CD14-positive monocyte (primary cell): ENCODE results near the gene SLC31A1. TPM values are rescaled to one million over a fixed set of nuclear protein-coding genes. Genes with fewer than 3 reads are reported as not detected.
A peak's percentile ranks its signal among the peaks of the same experiment; 100 is the strongest.

ENCODE experiments used
- DNase-seq, 3 donors: peaks; one replicate each; pipeline ENCODE4 v3.0.0-alpha.2; 2011 to 2022
- H2AFZ ChIP-seq: 2 replicates; pipeline ENCODE4 v1.6.0; 2012; ENCODE audit warnings: mild to moderate bottlenecking, low read depth, low read length, inconsistent platforms; ENCODE audit not compliant: insufficient read depth, poor library complexity, severe bottlenecking
- H3K27ac ChIP-seq, 2 donors: 1 replicate in 1 of 2; 2 replicates in 1 of 2; pipeline ENCODE4 v1.5.1; 2012 to 2013; ENCODE audit warnings: low read length in 2 of 2, control low read depth in 1 of 2, inconsistent platforms in 1 of 2, low read depth in 1 of 2, mild to moderate bottlenecking in 1 of 2
- H3K27me3 ChIP-seq, 2 donors: one replicate each; pipeline versions ENCODE4 v1.6.0 to v1.6.1; 2011 to 2013; ENCODE audit warnings: low read length in 2 of 2; ENCODE audit not compliant: control insufficient read depth in 2 of 2, insufficient read depth in 2 of 2
- H3K36me3 ChIP-seq, 2 donors: replicated peaks in 1 of 2; 1 replicate in 1 of 2; 2 replicates in 1 of 2; pipeline versions ENCODE4 v1.5.1 to v1.6.1; 2012 to 2013; ENCODE audit warnings: low read length in 2 of 2, control low read depth in 1 of 2, inconsistent platforms in 1 of 2, mild to moderate bottlenecking in 1 of 2; ENCODE audit not compliant: insufficient read depth in 2 of 2, control insufficient read depth in 1 of 2
- H3K4me1 ChIP-seq, 2 donors: 1 replicate in 1 of 2; 2 replicates in 1 of 2; pipeline versions ENCODE4 v1.5.1 to v1.6.1; 2012 to 2013; ENCODE audit warnings: low read length in 2 of 2, control low read depth in 1 of 2, inconsistent platforms in 1 of 2, mild to moderate bottlenecking in 1 of 2, moderate library complexity in 1 of 2; ENCODE audit not compliant: insufficient read depth in 2 of 2, control insufficient read depth in 1 of 2
- H3K4me2 ChIP-seq: replicated peaks from 2 replicates; pipeline ENCODE3; 2012; ENCODE audit warnings: low read length, moderate library complexity, mild to moderate bottlenecking; ENCODE audit not compliant: poor library complexity, severe bottlenecking; ENCODE audit errors: extremely low read depth
- H3K4me3 ChIP-seq, 3 experiments: fragments of 200-600 bp in 1 of 3; sonication (generic) in 1 of 3; replicated peaks in 1 of 3; 1 replicate in 2 of 3; 2 replicates in 1 of 3; pipeline ENCODE4 v1.5.1; 2011 to 2013; ENCODE audit warnings: low read length in 3 of 3, mild to moderate bottlenecking in 3 of 3, control low read depth in 2 of 3, low read depth in 2 of 3, inconsistent platforms in 1 of 3, moderate library complexity in 1 of 3
- H3K79me2 ChIP-seq: 2 replicates; pipeline ENCODE4 v1.6.0; 2012; ENCODE audit warnings: mild to moderate bottlenecking, control low read depth, inconsistent platforms, low read length, moderate library complexity; ENCODE audit not compliant: insufficient read depth
- H3K9ac ChIP-seq: 2 replicates; pipeline ENCODE4 v1.6.0; 2017; ENCODE audit warnings: low read length, mild to moderate bottlenecking; ENCODE audit not compliant: insufficient read depth, poor library complexity, severe bottlenecking
- H3K9me3 ChIP-seq, 2 donors: replicated peaks in 1 of 2; 1 replicate in 1 of 2; 2 replicates in 1 of 2; pipeline versions ENCODE4 v1.5.1 to v1.6.1; 2012 to 2013; ENCODE audit warnings: low read length in 2 of 2, control low read depth in 1 of 2; ENCODE audit not compliant: control insufficient read depth in 1 of 2, insufficient read depth in 1 of 2
- H4K20me1 ChIP-seq: 2 replicates; pipeline ENCODE4 v1.6.0; 2012; ENCODE audit warnings: mild to moderate bottlenecking, low read length, control low read depth, moderate library complexity; ENCODE audit not compliant: insufficient read depth
- H3K27ac Mint-ChIP-seq, 7 donors: one replicate each; pipeline ENCODE4 v1.8.0; 2020; ENCODE audit warnings: mild to moderate bottlenecking in 7 of 7, mixed read lengths in 7 of 7, moderate library complexity in 6 of 7, inconsistent platforms in 2 of 7
- H3K27me3 Mint-ChIP-seq, 3 donors: one replicate each; pipeline ENCODE4 v1.8.0; 2021 to 2022; ENCODE audit warnings: low read depth in 3 of 3, mild to moderate bottlenecking in 3 of 3, mixed read lengths in 3 of 3, moderate library complexity in 3 of 3, inconsistent platforms in 1 of 3
- H3K36me3 Mint-ChIP-seq, 2 donors: one replicate each; pipeline ENCODE4 v1.8.0; 2020; ENCODE audit warnings: mixed read lengths in 2 of 2, inconsistent platforms in 1 of 2, mild to moderate bottlenecking in 1 of 2
- H3K4me1 Mint-ChIP-seq: one replicate; pipeline ENCODE4 v1.8.0; 2020; ENCODE audit warnings: mild to moderate bottlenecking, mixed read lengths
- H3K4me3 Mint-ChIP-seq, 2 donors: one replicate each; pipeline ENCODE4 v1.8.0; 2020; ENCODE audit warnings: mild to moderate bottlenecking in 2 of 2, mixed read lengths in 2 of 2, moderate library complexity in 1 of 2
- H3K9me3 Mint-ChIP-seq, 7 donors: one replicate each; pipeline ENCODE4 v1.8.0; 2020 to 2022; ENCODE audit warnings: mixed read lengths in 7 of 7, mild to moderate bottlenecking in 6 of 7, moderate library complexity in 6 of 7, inconsistent platforms in 2 of 7
- CTCF ChIP-seq: fragments of 200-600 bp; IDR thresholded peaks from one replicate; pipeline ENCODE4 v1.8.0; 2022; ENCODE audit warnings: antibody characterized with exemption, mild to moderate bottlenecking
- WGBS: methylation state at CpG from one replicate; pipeline ENCODE4 v1.1.5; 2013; ENCODE audit warnings: missing lambda C conversion rate; ENCODE audit not compliant: insufficient coverage; 5-methylcytosine and 5-hydroxymethylcytosine counted together
- intact Hi-C, 2 donors: fragments of 100-400 bp; cut with micrococcal nuclease; formaldehyde crosslinking; loops; one replicate each; pipeline versions ENCODE4 v1.15.0 to v1.15.1; 2023
- polyA plus RNA-seq, 3 donors: library from polyadenylated mRNA; depleted of rRNA in 1 of 3; unstranded in 2 of 3; stranded (reverse) in 1 of 3; fragments of 300-500 nt in 2 of 3; fragments of >200 nt in 1 of 3; fragmentation: Illumina TruSeq in 2 of 3; gene quantifications; 1 replicate in 2 of 3; 2 replicates in 1 of 3; pipeline ENCODE4 v1.2.3, GENCODE V29; 2012 to 2021

Gene SLC31A1
- polyA plus RNA-seq, 3 donors = 20.4 to 49.0 (median 38.8) TPM

DNA sequence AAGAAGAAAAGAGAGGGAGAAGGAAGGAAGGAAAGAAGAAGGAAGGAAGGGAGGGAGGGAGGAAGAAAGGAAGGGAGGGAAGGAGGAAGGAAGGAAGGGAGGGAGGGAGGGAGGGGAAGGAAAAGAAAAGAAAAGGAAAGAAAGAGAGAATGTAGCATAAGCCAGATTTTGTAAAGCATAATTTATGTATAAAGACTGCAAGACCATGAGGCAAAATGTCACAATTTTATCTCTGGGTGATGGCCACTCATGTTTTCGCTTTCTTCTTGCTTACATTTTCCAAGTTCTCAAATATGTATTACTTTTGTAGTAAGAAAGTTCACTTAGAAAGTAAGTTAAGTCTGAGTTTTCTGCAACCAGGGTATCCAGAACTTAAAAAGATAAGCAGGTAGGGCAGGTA lies 85.2 kb downstream of the SLC31A1 start:
- H3K27me3 Mint-ChIP-seq = peaks cover 2 to 4% (median 3%) of the 10 kb centered on the region in 3 donors
- no peak overlapping the region for H3K4me2 ChIP-seq
- H2AFZ ChIP-seq = no peak overlapping the region
- no peaks in the 10 kb centered on the region for H4K20me1 ChIP-seq
- no peaks in the 10 kb centered on the region for H3K27me3 ChIP-seq
- H3K36me3 Mint-ChIP-seq = no peaks in the 10 kb centered on the region
- no peaks in the 10 kb centered on the region for H3K9me3 Mint-ChIP-seq
- WGBS = no CpG with 5 or more reads among the region's 1 CpG
- H3K36me3 ChIP-seq = no peaks in the 10 kb centered on the region
- TF ChIP-seq CTCF = no peak
- intact Hi-C loops = loop anchor here in 1 of 2 donors (5.0 kb wide), 1 partner anchor 351 kb away; no protein-coding TSS in a partner anchor
- H3K4me3 ChIP-seq = no peak overlapping the region
- no peaks in the 10 kb centered on the region for H3K4me1 Mint-ChIP-seq
- H3K27ac Mint-ChIP-seq = peak overlapping the region in 1 of 7 donors; percentile 53
- no peak overlapping the region for H3K9ac ChIP-seq
- H3K9me3 ChIP-seq = no peaks in the 10 kb centered on the region
- H3K4me3 Mint-ChIP-seq = no peak overlapping the region
- H3K4me1 ChIP-seq = no peaks in the 10 kb centered on the region
- DNase-seq = no peak
- H3K79me2 ChIP-seq = no peaks in the 10 kb centered on the region
- H3K27ac ChIP-seq = no peak overlapping the region

DNA sequence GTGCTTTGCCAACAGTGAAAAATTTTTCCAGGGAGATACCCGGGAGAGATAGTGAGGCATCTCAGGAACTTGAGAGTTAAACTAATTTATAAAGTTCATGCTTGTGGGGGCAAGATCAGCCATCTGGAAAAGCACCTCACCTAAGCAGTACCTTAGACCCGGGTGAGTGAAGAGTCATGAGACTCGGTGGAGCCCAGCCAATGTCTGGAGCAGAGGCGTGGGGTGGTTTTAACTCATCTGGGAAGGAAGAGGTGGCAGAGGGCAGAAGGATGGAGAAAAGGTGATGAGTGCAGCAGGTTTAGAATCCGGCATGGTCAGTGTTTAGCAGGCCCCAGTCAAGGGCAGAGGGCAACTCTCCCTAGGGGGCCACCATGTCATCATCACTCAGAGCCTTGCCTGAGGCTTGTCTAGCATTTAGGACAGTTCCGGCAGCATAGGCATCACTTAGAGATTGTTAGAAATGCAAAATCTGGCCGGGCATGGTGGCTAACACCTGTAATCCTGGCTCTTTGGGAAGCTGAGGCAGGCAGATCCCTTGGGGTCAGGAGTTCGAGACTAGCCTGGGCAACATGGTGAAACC lies 86.1 kb downstream of the SLC31A1 start:
- no peaks in the 10 kb centered on the region for H3K4me1 ChIP-seq
- Mint-ChIP-seq H3K36me3 (no peaks in the 10 kb centered on the region), H3K9me3 (no peaks in the 10 kb centered on the region), H3K4me1 (no peaks in the 10 kb centered on the region), H3K27me3 (peaks cover 1 to 4% (median 2%) of the 10 kb centered on the region in 3 donors), H3K27ac (no peak overlapping the region), H3K4me3 (no peak overlapping the region)
- DNase-seq = no peak
- intact Hi-C loops = loop anchor here in 1 of 2 donors (5.0 kb wide), 1 partner anchor 350 kb away; no protein-coding TSS in a partner anchor
- no peak for TF ChIP-seq CTCF
- no peaks in the 10 kb centered on the region for H3K79me2 ChIP-seq
- no peak overlapping the region for H3K4me3 ChIP-seq
- H3K9ac ChIP-seq = no peak overlapping the region
- WGBS = 100% methylated on average over 3 of the region's 8 CpGs
- H4K20me1 ChIP-seq = no peaks in the 10 kb centered on the region
- H3K27ac ChIP-seq = no peak overlapping the region
- no peaks in the 10 kb centered on the region for H3K36me3 ChIP-seq
- H3K4me2 ChIP-seq = no peak overlapping the region
- H3K27me3 ChIP-seq = no peaks in the 10 kb centered on the region
- no peak overlapping the region for H2AFZ ChIP-seq
- no peaks in the 10 kb centered on the region for H3K9me3 ChIP-seq
